Ramos (cell line): Measurements from ENCODE around the gene PGBD5.

Source experiments
- in situ Hi-C: fragments of 300-500 bp; cut with MboI; formaldehyde crosslinking; loops from one replicate; pipeline ENCODE4 v1.14.3; 2022; ENCODE audit warnings: low sequenced_read_pairs; ENCODE audit not compliant: unreplicated experiment

The PGBD5 gene

DNA sequence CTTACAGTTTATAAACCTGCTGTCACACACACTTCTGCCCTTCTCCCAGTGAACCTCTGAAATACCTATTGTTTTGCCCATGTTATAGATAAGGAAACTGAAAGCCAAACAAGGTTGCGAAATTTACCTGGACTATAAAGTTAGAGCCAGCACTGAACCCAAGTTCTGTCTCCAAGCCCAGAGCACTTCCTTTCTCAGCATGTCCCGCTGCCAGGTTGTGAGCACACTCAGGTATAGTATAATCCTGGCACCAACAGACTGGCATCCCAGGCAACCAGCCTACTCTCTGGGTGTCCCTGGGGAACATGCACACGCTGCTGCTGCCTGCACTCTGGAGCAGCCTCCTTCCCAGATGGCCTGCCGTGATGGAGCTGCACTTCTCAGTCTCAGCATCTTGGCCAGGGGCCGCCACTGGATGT is 45.1 kb downstream of the PGBD5 start:
- in situ Hi-C loops, result no loop called here

DNA sequence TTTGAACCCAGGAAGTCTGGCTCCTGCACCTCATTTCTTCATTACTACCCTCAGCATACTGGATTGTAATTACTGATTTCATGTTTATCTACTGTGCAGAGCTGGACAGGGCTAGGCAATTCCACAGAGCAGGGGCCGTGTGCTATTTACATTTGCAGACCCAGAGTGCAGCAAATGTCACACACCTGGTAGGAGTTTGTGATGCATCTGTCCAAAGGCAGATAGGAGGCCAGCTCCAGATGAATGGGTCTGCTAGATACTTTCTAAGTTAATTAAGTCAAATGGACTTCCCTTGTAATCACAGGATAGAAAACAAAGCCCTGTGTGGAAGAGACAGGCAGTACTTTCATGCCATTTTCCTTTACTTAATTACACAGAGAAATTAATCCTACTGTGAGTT is 46.2 kb downstream of the PGBD5 start:
- in situ Hi-C loops, result no loop called here

DNA sequence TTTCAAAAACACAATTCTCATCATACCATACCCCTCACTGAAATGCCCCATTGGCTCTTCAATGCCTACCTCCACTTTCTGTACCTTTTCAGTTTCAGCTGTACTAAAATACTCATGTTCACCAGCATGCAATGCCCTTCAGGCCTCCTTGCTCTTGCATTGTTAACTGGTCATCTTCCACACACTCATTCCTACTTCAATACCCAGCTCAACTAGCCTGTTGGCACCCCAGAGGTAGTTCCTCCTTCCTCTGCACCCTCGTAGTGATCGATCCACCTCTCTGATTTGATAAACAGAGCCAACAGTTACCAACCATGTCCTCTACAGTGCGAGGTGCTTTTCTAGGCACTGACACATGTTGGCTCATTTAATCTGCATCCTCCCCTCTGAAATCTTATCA is 46.7 kb downstream of the PGBD5 start:
- in situ Hi-C loops, result no loop called here

DNA sequence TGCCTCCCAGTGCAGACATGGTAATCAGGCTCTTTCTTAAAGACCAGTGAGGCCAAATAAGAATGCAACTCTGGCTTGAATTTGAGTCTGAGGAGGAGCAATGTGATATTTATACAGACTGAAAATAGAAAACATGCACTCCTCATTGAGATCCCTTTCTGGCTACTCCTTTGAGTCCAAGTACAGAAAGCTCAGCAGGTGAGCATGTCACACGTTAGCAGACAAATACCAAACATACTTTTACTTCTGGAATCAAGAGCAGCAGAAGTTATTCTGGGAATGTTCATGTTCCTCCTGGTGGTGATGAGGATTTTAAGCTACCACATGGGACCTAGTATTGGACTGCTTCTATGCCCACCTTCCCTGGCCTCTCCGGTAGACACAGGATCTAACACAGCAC is 48.3 kb downstream of the PGBD5 start:
- in situ Hi-C loops, result no loop called here

DNA sequence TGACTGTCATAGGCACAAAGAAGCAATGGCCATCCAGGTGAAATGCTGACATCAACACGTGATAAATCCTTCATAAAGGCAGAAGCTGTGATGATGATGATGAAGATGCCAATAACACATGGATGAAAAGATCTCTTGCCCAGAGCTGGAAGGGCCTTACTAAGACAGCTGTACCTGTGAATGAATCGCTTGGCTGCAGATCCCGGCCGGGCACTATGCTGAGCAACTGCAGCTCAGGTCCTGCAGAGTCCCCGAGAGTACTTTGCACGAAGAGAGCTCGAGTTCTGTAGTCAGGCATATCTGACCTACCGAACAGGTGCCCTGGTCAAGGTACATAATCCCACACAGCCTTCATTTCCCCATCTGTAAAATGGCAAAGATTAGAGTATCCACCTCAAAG is 48.8 kb downstream of the PGBD5 start:
- in situ Hi-C loops, result no loop called here

DNA sequence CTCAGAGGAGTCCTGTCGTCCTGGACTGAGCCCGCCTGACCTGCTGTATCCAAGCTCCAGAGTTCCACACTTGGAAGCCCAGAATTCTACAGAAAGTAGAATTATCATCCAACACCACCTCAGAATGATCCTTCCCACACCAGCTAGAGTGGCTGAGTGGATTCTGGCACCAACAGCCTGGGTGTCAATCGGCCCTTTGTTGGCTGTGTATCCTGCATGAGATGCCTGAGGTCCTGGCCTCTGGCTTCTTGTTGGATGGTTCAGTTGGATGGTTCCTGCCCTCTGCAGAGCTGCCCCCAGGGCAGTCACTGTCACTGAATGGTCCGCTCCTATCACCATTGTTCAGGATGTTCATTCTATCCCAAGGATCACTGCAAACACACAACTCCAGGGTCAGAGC is 49.8 kb downstream of the PGBD5 start:
- in situ Hi-C loops, result no loop called here

DNA sequence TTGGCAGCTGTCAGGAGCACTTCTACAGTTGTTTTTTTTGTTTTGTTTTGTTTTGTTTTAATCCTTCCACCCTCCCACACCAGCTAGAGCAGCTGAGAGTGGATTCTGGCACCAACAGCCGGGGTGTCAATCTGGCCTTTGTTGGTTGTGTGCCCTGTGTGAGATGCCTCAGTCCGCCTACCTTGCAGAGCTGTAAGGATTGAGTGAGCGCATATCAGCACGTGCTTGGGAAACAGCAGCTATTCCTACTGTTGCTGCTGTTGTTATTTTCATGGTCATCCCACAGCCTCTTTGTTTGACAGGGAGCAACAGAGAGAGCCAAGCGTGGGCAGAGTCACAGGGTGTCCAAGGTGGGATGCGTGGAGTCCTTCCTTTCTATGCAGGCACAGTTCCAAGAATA is 50.4 kb downstream of the PGBD5 start:
- in situ Hi-C loops, result no loop called here

DNA sequence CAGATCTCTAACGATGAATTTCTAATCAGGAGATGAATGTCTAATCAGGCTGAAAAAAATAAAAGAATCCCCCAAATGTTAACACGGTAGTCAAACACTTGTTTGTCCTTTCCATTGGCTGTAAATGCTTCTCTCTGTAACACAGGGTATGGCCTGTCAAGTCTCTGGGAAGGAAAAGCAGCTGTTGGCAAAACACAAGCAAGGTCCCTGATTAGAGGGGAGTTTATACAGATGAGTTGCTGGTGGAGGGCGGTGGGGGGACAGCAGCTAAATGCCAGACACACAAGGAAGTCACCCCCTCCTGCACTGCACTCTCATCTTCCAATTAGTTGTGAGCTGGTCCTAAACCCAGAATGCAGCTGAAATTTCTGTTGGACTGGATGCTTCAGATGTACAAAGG is 51.0 kb downstream of the PGBD5 start:
- in situ Hi-C loops, result no loop called here

DNA sequence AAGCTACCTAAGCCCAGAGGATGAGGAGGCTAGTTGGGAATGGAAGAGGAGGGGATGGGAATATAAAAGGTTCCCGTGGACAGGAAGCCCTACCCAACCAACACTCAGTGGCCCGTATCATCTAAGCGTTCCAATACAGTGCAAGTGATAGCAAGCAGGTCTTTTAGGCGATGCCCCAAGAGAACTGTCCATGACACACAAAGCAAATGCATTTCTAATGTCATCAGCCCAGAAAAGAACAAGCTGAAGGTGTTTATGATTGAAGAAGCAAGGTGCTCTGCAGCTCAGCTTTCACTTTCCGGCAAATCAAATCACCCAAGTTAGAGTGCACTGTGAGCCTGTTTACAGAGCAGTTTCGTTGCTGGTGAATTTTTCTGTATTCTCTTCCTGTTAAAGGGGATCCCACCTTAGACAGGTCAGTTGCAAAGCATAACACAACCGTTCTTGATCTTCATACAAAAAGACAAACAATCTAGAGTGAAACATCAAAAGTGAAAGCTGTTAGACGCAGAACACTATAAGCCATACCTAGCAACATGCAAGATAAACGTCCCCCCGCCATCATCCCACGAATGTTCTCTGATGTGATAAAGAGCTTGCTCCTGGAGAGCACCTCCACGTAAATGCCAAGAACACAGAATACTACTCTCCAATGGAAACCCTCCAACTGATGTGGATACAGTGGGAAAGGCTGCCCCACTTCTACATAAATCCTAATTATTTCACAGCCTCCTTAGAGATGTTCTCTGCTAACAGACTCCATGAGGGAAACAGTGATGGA is 54.0 kb downstream of the PGBD5 start:
- in situ Hi-C loops, result no loop called here

DNA sequence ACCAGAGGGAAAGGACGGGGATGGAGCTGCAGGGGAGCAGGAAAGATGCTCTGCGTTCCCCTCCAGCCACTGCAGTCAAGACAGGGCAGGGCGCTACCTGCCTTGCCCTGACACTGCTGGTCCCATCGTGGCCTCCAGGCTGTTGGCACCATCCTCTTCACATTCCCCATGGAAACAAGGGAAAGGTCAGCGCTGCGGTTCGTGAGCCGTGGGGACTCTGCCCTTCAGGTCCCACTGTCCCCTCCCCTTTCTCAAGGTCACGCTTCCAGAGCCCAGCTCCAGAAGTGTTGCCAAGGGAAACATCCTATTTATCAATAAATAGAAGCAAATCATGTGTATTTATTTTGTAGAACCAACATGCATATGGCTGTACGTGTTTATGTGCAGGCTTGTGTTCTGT is 56.0 kb downstream of the PGBD5 start:
- in situ Hi-C loops, result no loop called here

DNA sequence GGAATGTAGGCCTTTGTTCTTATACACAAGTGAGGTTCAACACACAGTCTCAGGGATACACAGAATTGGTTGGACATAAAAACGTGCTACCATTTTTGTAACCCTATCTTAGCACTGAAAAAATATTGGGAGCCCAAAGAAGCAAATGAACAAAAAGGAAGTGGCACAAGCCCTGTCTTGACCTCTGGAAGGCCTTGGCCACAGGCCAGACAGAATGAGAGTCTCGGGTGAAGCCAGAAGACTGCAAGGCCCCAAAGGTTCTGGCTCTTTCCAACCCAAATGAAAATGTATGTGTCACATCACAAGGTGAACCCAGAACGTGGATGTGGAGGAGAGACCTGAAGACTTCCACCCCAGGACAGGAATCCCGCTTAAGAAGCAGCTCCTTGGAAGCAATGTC is 57.3 kb downstream of the PGBD5 start:
- in situ Hi-C loops, result no loop called here

DNA sequence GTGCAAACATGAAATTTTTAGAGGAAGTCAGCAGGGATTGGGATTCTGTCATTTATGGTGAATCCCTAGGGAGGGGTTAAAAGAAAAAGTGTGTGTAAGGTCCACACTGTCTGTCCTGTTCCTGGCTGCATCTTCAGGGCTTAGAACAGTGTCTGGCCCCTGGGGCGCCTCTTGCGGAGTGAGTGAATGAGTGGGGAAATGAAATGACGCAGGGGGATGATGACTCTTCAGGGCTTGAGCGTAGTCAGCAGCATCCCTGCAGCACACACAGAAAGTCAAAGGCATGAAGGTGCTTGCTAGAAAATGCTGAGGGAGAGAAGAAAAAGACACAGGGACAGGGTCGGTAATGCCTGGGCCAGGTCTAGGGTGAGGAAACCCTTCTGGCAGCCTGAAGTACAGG is 57.8 kb downstream of the PGBD5 start:
- in situ Hi-C loops, result no loop called here

DNA sequence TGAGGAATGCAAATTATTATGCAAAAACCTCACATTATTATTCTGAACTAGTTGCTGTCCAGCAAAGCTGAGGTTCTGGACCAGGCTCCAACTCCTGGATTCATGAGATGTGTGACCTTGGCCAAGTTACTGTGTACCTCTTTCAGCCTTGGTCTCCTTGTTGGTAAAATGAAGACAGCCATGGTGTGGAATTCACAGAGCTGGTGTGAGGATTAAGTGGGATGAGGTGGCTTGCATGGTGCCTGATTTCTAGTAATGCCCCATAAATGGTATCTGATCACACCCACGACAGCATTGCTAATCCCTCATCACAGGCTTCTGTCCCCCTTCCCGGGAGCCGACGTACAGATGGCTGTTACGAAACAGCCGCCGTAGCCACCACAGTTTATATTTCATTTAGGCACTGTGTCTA is 59.6 kb downstream of the PGBD5 start:
- in situ Hi-C loops, result no loop called here

DNA sequence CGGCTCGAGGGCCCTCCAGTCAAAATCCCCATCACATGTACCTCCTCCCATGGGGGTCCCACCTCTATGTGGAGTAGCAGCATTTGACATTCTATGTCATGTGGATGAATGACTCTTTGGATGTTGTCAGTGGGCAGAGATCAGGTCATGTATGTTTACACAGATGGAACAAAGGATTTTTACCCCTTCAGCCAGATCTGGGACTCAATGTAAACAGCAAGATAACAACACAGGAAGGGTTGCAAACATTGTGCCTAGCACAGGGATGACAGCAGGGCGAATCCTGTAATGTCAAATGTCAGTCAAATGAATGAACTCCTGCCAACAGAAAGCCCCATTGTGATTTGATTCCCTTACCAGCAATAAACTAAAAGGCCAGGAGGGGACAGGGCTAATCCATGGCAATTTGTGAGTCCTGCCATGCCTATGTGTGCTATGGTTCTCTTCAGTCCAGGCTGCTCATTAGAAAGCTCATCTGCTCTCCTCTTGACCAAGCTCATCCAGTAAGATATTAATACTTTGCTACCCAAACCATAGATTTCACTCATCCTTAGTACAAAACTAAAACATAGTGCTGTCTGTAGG is 60.3 kb downstream of the PGBD5 start:
- in situ Hi-C loops, result no loop called here

DNA sequence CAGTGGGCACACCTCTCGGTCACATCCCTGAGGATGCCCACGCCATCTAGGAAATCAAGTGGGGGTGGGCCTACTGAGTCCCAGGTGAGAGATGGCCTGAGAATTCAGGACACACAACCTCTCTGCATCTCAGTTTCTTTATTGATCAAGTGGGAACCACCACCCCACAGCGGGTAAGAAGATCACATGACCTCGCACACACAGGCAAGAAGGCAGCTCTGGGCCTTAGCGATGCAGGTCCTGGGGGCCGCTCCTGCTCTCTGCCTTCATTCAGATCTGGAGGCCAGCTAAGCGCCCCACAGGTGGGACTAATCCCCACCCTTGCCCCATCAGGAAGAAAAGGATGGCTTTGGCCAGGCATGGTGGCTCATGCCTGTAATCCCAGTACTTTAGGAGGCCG is 63.2 kb downstream of the PGBD5 start:
- in situ Hi-C loops, result no loop called here

DNA sequence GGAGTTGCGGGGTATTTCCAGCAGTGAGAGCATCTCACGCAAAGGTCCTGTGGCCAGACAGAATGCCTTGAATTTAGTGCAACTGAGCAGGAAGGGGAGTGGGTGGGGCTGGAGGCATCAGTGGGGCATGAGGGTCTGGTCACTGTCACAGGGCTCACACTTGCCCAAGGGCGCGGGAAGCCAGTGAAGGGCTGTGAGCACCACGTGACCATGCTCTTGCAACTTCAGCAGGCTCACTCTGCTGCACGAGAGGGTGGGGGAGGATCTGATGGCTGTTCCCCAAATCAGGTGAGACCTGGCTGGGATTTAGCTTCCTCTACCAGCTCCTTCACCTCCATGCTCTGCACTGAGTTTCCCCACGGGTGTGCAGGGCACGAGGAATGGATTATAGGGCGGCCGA is 64.2 kb downstream of the PGBD5 start:
- in situ Hi-C loops, result no loop called here

DNA sequence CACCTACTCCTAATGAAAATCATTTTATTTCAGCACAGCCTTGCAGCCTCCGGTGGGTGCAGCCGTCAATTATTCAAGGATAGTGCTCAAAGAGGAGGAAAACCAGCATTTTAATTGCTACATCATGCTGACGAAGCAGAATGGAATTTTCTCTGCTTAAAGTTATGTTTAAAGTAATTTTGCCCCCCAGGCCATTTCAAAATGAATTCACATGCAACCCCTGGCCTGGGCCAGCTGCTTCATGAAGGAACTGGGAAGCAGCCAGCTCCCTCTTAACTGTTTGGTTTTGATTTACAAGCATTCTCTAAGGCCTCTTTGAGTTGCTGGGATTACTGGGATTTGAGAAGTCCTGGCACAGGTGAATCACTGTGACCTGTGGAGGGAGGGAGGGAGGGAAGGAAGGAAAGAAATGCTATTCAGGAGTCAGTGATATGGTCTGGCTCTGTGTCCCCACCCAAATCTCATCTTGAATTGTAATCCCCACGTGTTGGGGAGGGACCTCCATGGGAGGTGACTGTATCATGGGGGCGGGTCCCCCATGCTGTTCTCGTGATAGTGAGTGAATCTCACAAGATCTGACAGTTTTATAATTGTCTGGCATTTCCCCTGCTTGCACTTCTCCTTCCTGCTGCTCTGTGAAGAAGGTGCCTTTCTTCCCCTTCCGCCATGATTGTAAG is 66.0 kb downstream of the PGBD5 start:
- in situ Hi-C loops, result no loop called here

DNA sequence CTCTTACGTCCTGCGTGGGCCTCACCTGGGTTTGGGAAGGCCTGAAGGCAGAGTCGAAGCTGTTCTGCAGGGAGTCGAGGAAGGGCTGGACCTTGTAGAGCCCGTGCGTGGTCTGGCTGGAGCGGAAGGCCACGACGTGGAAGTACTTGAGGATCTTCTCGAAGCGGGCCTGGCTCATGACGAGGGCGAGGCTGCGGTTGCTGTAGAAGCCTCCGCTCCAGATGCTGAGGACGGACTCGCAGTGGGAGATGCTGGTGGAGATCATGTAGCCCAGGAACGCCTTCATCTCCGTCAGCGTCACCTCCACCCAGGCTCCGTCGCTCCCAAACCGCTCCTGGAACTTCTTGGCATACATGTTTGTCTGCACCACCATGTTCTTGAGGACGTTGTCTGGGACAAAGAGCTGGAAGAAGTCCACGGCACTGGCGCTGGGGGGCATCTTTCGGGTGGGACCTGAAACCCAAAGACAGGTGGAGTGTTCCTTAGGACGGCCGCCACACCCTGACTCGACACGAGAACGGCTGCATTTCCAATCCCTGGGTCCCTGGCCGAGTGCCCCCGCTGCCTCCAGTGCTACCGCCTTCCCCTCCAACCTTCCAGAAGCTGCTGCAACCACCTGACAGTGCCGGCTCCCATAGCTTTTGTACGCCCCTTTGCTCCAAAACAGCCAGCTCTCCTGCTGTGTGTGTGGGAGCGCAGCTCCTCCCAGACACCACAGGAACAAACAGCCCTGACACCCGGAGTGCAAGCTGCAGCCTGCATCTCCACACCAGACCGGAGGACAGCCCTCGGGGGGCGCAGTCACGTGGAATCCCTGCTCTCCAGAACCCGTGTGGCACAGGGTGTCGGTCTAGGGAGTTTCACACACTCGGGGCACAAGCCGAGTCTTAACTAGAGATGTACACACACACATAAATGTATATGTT is 69.0 kb downstream of the PGBD5 start:
- in situ Hi-C loops, result no loop called here

DNA sequence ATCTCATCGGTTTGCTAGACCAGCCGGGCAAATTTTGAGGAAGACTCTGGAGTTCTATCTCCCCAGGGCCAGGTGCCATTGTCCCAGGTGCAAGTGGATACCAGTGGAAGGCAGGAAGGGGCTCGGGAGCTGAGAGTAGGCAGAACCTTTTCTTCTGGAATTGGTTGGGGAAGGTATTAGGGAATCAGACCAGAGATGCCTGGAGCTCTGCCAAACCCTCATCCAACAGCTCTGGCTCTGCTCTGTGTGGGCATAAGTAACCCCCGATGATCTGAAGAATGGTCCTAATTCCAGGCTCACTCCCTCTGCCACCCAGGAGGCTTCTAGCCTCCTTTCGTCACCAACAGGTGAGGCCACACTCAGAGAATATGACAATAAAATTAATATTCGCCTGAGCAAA is 69.9 kb downstream of the PGBD5 start:
- in situ Hi-C loops, result no loop called here

DNA sequence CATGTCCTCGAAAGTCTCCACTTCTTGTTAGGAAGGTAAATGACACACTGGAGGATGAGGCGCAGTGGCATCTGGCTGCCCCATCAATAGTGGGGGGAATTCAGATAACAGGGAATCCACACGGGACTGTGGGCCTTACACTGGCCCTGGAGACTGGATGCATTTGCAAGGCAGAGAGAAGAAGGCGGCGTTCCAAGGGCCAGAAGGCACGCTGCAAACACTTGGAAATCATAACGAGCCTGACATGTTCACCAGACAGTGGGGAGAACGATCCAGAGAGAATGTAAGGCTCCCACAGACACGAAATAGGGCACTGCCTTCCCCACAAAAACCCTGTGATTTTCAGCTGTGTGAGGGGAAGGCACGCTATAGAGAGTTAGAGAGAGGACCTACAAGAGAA is 70.5 kb downstream of the PGBD5 start:
- in situ Hi-C loops, result no loop called here

DNA sequence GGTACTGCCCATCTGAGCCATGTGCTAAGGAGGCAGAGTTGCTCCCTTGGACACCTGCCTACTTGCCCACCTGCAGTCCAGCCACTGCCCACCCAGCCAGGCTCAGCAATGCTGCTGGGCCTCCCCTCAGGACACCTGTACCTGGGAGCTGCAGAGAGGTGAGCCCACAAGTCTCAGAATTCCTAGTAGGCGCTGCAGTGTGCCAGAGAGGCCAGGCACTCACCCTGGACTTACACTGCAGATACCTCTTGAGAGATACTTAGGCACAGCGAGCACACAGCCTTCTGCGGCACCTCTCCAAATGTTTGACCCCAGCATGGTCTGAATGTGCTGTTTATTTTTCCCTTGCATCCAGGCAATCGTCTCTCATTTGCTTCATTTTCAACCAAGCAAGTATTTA is 71.0 kb downstream of the PGBD5 start:
- in situ Hi-C loops, result no loop called here
